Pulmonary artery endothelial cell (primary cell): ENCODE results near the gene PTPRN2. TPM values are rescaled to one million over a fixed set of nuclear protein-coding genes. Genes with fewer than 3 reads are reported as not detected.

Experiments
- DNase-seq: peaks from one replicate; pipeline ENCODE4 v3.0.0-alpha.2; 2011; ENCODE audit warnings: low read depth, low spot score
- total RNA-seq: library from RNA; depleted of rRNA; stranded (reverse); fragments of >200 nt; gene quantifications from 2 replicates; pipeline ENCODE4 v1.2.3, GENCODE V29; 2014

Gene PTPRN2
- total RNA-seq, 1 donor from 2014 or later = 0.53 TPM

GRCh38 chr7:157641866-157642265, 945.8 kb downstream of the PTPRN2 start:
- DNase-seq = no peak

- DNase-seq = no peak
These were observed 947.5 kb downstream of the PTPRN2 start for GRCh38 chr7:157640144-157640543.

GRCh38 chr7:157638563-157638962, 949.1 kb downstream of the PTPRN2 start:
- DNase-seq = no peak

- no peak for DNase-seq
These were observed 950.2 kb downstream of the PTPRN2 start for GRCh38 chr7:157637216-157637949.

- no peak for DNase-seq
These were observed 952.0 kb downstream of the PTPRN2 start for GRCh38 chr7:157635669-157636068.

GRCh38 chr7:157635148-157635500, 952.5 kb downstream of the PTPRN2 start:
- DNase-seq = no peak

GRCh38 chr7:157634401-157635147, 953.0 kb downstream of the PTPRN2 start:
- no peak for DNase-seq

- no peak for DNase-seq
These were observed 954.0 kb downstream of the PTPRN2 start for GRCh38 chr7:157633465-157634185.

- no peak for DNase-seq
These were observed 957.2 kb downstream of the PTPRN2 start for GRCh38 chr7:157630301-157630853.

GRCh38 chr7:157628456-157628855, 959.2 kb downstream of the PTPRN2 start:
- no peak for DNase-seq

- no peak for DNase-seq
These were observed 960.0 kb downstream of the PTPRN2 start for GRCh38 chr7:157627646-157628045.

- DNase-seq = no peak
These were observed 960.6 kb downstream of the PTPRN2 start for GRCh38 chr7:157627033-157627432.

GRCh38 chr7:157625973-157626742, 961.5 kb downstream of the PTPRN2 start:
- no peak for DNase-seq

- DNase-seq = no peak
These were observed 964.1 kb downstream of the PTPRN2 start for GRCh38 chr7:157623556-157623955.

- DNase-seq = no peak
These were observed 965.0 kb downstream of the PTPRN2 start for GRCh38 chr7:157622408-157623205.

- no peak for DNase-seq
These were observed 965.6 kb downstream of the PTPRN2 start for GRCh38 chr7:157622000-157622399.

GRCh38 chr7:157621131-157621681, 966.4 kb downstream of the PTPRN2 start:
- no peak for DNase-seq

- no peak for DNase-seq
These were observed 967.0 kb downstream of the PTPRN2 start for GRCh38 chr7:157620616-157621015.

- DNase-seq = no peak
These were observed 967.7 kb downstream of the PTPRN2 start for GRCh38 chr7:157619753-157620525.
